Nephron progenitor cell (in vitro differentiated cells): ENCODE measurements around the gene SFR1.
"Not testable (repeated sequence)": the region's sequence is repeated elsewhere in the genome, so short reads cannot be mapped to it uniquely, and the experiment has no call there.

Source experiments
- DNase-seq: peaks from one replicate; pipeline ENCODE4 v3.0.0; 2021
- H3K27ac Mint-ChIP-seq: 2 replicates; pipeline ENCODE4 v1.8.0; 2021; ENCODE audit warnings: mild to moderate bottlenecking, moderate library complexity, mixed read lengths
- H3K27me3 Mint-ChIP-seq: 2 replicates; pipeline ENCODE4 v1.8.0; 2021; ENCODE audit warnings: mild to moderate bottlenecking, low read depth, mixed read lengths; ENCODE audit not compliant: poor library complexity
- H3K36me3 Mint-ChIP-seq: 2 replicates; pipeline ENCODE4 v1.8.0; 2021; ENCODE audit warnings: low read depth, mixed read lengths
- H3K4me1 Mint-ChIP-seq: 2 replicates; pipeline ENCODE4 v1.8.0; 2021; ENCODE audit warnings: mixed read lengths
- H3K4me3 Mint-ChIP-seq: 2 replicates; pipeline ENCODE4 v1.8.0; 2021; ENCODE audit warnings: mild to moderate bottlenecking, moderate library complexity, mixed read lengths
- H3K9me3 Mint-ChIP-seq: 2 replicates; pipeline ENCODE4 v1.8.0; 2021; ENCODE audit warnings: mild to moderate bottlenecking, moderate library complexity, mixed read lengths
- TF ChIP-seq, protein P1 (sequence below): fragments of 200-600 bp; sonication (generic); IDR thresholded peaks from 2 replicates; pipeline ENCODE4 v1.5.0; 2021; ENCODE audit warnings: antibody characterized with exemption

Gene SFR1

DNA sequence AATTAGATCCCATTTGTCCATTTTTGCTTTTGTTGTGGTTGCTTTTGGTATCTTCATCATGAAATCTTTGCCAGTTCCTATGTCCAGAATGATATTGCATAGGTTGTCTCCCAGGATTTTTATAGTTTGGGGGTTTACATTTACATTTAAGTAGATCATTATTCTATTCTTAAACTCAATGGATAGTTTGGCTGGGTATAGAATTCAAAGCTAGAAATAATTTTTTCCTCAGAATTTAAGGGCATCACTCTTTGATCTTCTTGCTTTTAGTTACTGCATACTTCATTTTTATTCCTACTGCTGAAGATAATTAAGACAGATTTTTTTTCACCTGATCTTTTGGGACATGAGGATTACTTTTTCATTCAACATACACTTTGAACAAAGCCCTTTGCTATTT lies 29.8 kb downstream of the SFR1 start:
- TF ChIP-seq, protein P1, sequence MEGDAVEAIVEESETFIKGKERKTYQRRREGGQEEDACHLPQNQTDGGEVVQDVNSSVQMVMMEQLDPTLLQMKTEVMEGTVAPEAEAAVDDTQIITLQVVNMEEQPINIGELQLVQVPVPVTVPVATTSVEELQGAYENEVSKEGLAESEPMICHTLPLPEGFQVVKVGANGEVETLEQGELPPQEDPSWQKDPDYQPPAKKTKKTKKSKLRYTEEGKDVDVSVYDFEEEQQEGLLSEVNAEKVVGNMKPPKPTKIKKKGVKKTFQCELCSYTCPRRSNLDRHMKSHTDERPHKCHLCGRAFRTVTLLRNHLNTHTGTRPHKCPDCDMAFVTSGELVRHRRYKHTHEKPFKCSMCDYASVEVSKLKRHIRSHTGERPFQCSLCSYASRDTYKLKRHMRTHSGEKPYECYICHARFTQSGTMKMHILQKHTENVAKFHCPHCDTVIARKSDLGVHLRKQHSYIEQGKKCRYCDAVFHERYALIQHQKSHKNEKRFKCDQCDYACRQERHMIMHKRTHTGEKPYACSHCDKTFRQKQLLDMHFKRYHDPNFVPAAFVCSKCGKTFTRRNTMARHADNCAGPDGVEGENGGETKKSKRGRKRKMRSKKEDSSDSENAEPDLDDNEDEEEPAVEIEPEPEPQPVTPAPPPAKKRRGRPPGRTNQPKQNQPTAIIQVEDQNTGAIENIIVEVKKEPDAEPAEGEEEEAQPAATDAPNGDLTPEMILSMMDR, result no peak
- peaks cover 44% of the 10 kb centered on the region for H3K9me3 Mint-ChIP-seq
- H3K27me3 Mint-ChIP-seq, result peaks cover 3% of the 10 kb centered on the region
- H3K4me3 Mint-ChIP-seq, result no peak overlapping the region
- DNase-seq, result no peak
- H3K27ac Mint-ChIP-seq, result no peak overlapping the region
- H3K4me1 Mint-ChIP-seq, result peaks cover 18% of the 10 kb centered on the region
- peaks cover 25% of the 10 kb centered on the region for H3K36me3 Mint-ChIP-seq

GRCh38 chr10:104155591-104155990 lies 33.6 kb downstream of the SFR1 start:
- DNase-seq, result no peak
- Mint-ChIP-seq H3K36me3 (peaks cover 21% of the 10 kb centered on the region), H3K4me1 (peaks cover 15% of the 10 kb centered on the region), H3K9me3 (peaks cover 37% of the 10 kb centered on the region), H3K4me3 (no peak overlapping the region), H3K27ac (no peak overlapping the region), H3K27me3 (no peaks in the 10 kb centered on the region)
- TF ChIP-seq, protein P1, result no peak

DNA sequence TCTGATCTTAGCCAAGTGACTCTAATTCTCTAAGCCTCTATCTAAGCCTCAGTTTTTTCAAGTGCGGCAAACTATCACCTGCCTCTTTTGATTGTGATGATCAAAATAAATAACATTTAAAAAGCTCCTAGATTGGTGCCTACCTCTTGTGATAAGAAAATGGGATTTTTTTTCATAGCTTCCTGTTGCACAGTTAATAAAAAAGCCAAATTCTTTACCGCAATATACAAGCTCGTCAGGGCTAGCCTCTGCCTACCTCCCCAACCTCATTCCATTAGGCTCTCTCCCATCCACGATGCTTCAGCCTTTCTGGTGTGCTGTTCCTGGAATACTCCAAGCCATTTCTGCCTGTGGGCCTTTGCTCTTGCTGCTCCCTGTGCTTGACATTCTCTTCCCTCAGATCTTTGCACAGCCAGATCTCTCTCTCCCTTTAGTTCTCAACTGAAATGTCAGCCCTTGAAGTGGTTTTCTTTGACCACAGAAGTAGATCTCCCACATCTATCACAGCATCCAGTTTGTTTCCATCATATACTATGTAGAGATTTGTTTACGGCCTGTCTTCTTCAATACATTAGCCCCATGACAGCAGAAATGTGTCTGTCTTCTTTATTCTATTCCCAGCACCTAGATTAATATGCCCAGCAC lies 48.8 kb downstream of the SFR1 start:
- Mint-ChIP-seq H3K4me1 (no peaks in the 10 kb centered on the region), H3K36me3 (peaks cover 15% of the 10 kb centered on the region), H3K27ac (no peak overlapping the region), H3K9me3 (peaks cover 19% of the 10 kb centered on the region), H3K27me3 (no peaks in the 10 kb centered on the region), H3K4me3 (no peak overlapping the region)
- DNase-seq, result no peak
- TF ChIP-seq, protein P1, result no peak

DNA sequence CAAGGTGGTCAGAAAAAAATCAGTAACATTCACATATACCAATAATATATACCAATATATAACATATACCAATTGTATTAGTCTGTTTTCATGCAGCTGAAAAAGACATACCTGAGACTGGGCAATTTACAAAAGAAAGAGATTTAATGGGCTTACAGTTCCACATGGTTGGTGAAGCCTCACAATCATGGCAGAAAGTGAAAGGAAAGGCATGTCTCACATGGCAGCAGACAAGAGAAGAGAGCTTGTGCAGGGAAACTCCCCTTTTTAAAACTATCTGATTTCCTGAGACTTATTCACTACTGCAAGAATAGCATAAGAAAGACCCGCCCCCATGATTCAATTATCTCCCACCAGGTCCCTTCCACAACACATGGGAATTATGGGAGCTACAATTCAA lies 52.2 kb downstream of the SFR1 start:
- H3K27ac Mint-ChIP-seq, H3K4me3 Mint-ChIP-seq, DNase-seq, H3K27me3 Mint-ChIP-seq, H3K4me1 Mint-ChIP-seq: not testable (repeated sequence)
- peaks cover 19% of the 10 kb centered on the region for H3K9me3 Mint-ChIP-seq
- peaks cover 20% of the 10 kb centered on the region for H3K36me3 Mint-ChIP-seq
